B cell (primary cell): ENCODE data around the gene POLR2F. TPM values are rescaled to one million over a fixed set of nuclear protein-coding genes. Genes with fewer than 3 reads are reported as not detected.

ENCODE experiments used
- ATAC-seq: fragments of 200-7000 bp; cut with Tn5 transposase; one replicate; pipeline ENCODE4 v1.10.0; 2021; ENCODE audit warnings: low read depth, mild to moderate bottlenecking, moderate number of reproducible peaks, moderate library complexity
- CTCF ChIA-PET: fragments of 350-600 bp; sonication (Branson Sonifier 250); formaldehyde crosslinking; loops from one replicate; lab custom pipeline; 2021; ENCODE audit warnings: antibody characterized with exemption, inconsistent platforms; lab: Charles Lee
- POLR2A ChIA-PET: fragments of 350-600 bp; sonication (Branson Sonifier 250); formaldehyde crosslinking; loops from one replicate; lab custom pipeline; 2021; ENCODE audit warnings: antibody characterized with exemption; lab: Charles Lee
- DNase-seq: peaks from one replicate; pipeline ENCODE4 v3.0.0; 2013
- H2AFZ ChIP-seq: 2 replicates; pipeline ENCODE4 v1.6.1; 2012; ENCODE audit warnings: mild to moderate bottlenecking, low read depth, low read length; ENCODE audit not compliant: insufficient read depth, poor library complexity, severe bottlenecking
- H3K27ac ChIP-seq, 2 donors: 1 replicate in 1 of 2; 2 replicates in 1 of 2; pipeline ENCODE4 v1.5.1; 2012 to 2013; ENCODE audit warnings: low read length in 2 of 2, mild to moderate bottlenecking in 2 of 2, moderate library complexity in 1 of 2
- H3K27me3 ChIP-seq, 4 experiments: fragments of 200-600 bp in 1 of 4; sonication (generic) in 1 of 4; replicated peaks in 1 of 4; 1 replicate in 2 of 4; 2 replicates in 2 of 4; pipeline versions ENCODE4 v1.6.1 to v1.7.0; 2013 to 2016; ENCODE audit warnings: low read length in 3 of 4, mild to moderate bottlenecking in 2 of 4, mixed read lengths in 1 of 4, moderate library complexity in 1 of 4; ENCODE audit not compliant: insufficient read depth in 4 of 4, control insufficient read depth in 3 of 4; ENCODE audit errors: control extremely low read depth in 1 of 4
- H3K36me3 ChIP-seq, 2 experiments: replicated peaks in 1 of 2; 1 replicate in 1 of 2; 2 replicates in 1 of 2; pipeline versions ENCODE4 v1.6.1 to v1.7.1; 2013; ENCODE audit warnings: low read length in 1 of 2; ENCODE audit not compliant: insufficient read depth in 2 of 2, control insufficient read depth in 1 of 2; ENCODE audit errors: control extremely low read depth in 1 of 2, extremely low read depth in 1 of 2
- H3K4me1 ChIP-seq, 2 donors: fragments of 200-600 bp in 1 of 2; sonication (generic) in 1 of 2; 1 replicate in 1 of 2; 2 replicates in 1 of 2; pipeline versions ENCODE4 v1.5.1 to v1.6.1; 2013 to 2017; ENCODE audit warnings: low read length in 2 of 2; ENCODE audit not compliant: control insufficient read depth in 2 of 2, insufficient read depth in 2 of 2
- H3K4me2 ChIP-seq: replicated peaks from 2 replicates; pipeline ENCODE3; 2012; ENCODE audit warnings: mild to moderate bottlenecking, low read depth, low read length; ENCODE audit not compliant: poor library complexity, severe bottlenecking
- H3K4me3 ChIP-seq, 5 experiments: fragments of 200-600 bp in 1 of 5; sonication (generic) in 1 of 5; 1 replicate in 3 of 5; 2 replicates in 2 of 5; pipeline versions ENCODE4 v1.5.1 to v1.7.0; 2011 to 2016; ENCODE audit warnings: low read length in 4 of 5, mild to moderate bottlenecking in 4 of 5, low read depth in 2 of 5, control low read depth in 1 of 5, moderate library complexity in 1 of 5; ENCODE audit not compliant: insufficient read depth in 1 of 5; ENCODE audit errors: control extremely low read depth in 1 of 5, extremely low read depth in 1 of 5
- H3K79me2 ChIP-seq: fragments of 200-600 bp; sonication (generic); one replicate; pipeline ENCODE4 v1.6.0; 2016; ENCODE audit warnings: low read length; ENCODE audit not compliant: control insufficient read depth, insufficient read depth
- H3K9ac ChIP-seq: fragments of 200-600 bp; sonication (generic); 2 replicates; pipeline ENCODE4 v1.6.1; 2017; ENCODE audit warnings: mild to moderate bottlenecking, low read length, moderate library complexity
- H3K9me3 ChIP-seq, 3 donors: one replicate each; pipeline versions ENCODE4 v1.6.1 to v1.7.1; 2013; ENCODE audit warnings: low read length in 2 of 3; ENCODE audit not compliant: control insufficient read depth in 2 of 3, insufficient read depth in 1 of 3; ENCODE audit errors: control extremely low read depth in 1 of 3
- H4K20me1 ChIP-seq: 2 replicates; pipeline ENCODE4 v1.6.0; 2012; ENCODE audit warnings: mild to moderate bottlenecking, low read length; ENCODE audit not compliant: insufficient read depth, control insufficient read depth, poor library complexity, severe bottlenecking
- H3K27ac Mint-ChIP-seq: one replicate; pipeline ENCODE4 v1.8.0; 2021; ENCODE audit warnings: mixed read lengths
- H3K27me3 Mint-ChIP-seq: one replicate; pipeline ENCODE4 v1.8.0; 2021; ENCODE audit warnings: mixed read lengths
- H3K4me1 Mint-ChIP-seq: one replicate; pipeline ENCODE4 v1.8.0; 2021; ENCODE audit warnings: mixed read lengths
- H3K4me3 Mint-ChIP-seq: one replicate; pipeline ENCODE4 v1.8.0; 2021; ENCODE audit warnings: mixed read lengths
- H3K9me3 Mint-ChIP-seq: one replicate; pipeline ENCODE4 v1.8.0; 2022; ENCODE audit warnings: mixed read lengths; ENCODE audit not compliant: insufficient read depth
- EZH2 ChIP-seq: IDR thresholded peaks from 2 replicates; pipeline ENCODE4 v1.6.1; 2012; ENCODE audit warnings: borderline replicate concordance, low read depth, mild to moderate bottlenecking, moderate library complexity, low read length; ENCODE audit not compliant: insufficient read depth, poor library complexity, severe bottlenecking
- WGBS: methylation state at CpG from one replicate; pipeline ENCODE4 v1.1.5; 2013; ENCODE audit warnings: missing lambda C conversion rate; ENCODE audit not compliant: insufficient coverage; 5-methylcytosine and 5-hydroxymethylcytosine counted together
- intact Hi-C: fragments of 100-400 bp; cut with micrococcal nuclease; formaldehyde crosslinking; loops from one replicate; pipeline ENCODE4 v1.10.0; 2022
- polyA plus RNA-seq: library from polyadenylated mRNA; depleted of rRNA; stranded (reverse); fragments of >200 nt; gene quantifications from 2 replicates; pipeline ENCODE4 v1.2.3, GENCODE V29; 2012
- total RNA-seq, 2 donors: library from RNA; stranded (reverse); fragments of 120-200 nt in 1 of 2; gene quantifications; 1 replicate in 1 of 2; 2 replicates in 1 of 2; pipeline versions ENCODE4 v1.2.3 to v1.2.4, GENCODE V29; 2013 to 2022
- TF ChIP-seq, protein P1 (sequence below): fragments of 200-600 bp; IDR thresholded peaks from one replicate; pipeline ENCODE4 v1.8.0; 2022; ENCODE audit warnings: antibody characterized with exemption, mild to moderate bottlenecking

Gene POLR2F
- total and polyA plus RNA-seq, 2 donors (not counting 1 experiment from before 2014, with no cell fraction given), result 41.8 to 49.6 TPM

DNA sequence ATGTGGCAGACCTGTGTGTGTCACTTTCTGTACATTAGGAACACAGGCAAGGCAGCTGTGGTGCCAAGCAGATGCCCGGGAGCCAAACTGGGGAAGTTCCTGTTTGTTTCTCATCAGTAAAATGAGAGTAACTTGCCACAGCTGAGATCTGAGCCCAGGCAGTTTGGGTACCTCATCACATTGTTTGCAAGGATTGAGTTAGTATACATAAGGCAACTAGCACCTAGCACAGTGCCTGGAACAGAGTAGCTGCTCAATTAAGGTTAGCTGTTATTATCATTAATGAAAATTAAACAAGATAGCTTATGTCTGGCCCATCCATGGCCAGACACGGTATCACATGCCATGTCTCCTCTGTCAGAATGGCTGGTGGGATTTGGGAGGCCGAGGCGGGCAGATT lies 23.0 kb downstream of the POLR2F start:
- DNase-seq (no peak), ATAC-seq (no peak)
- Mint-ChIP-seq H3K4me3 (no peak overlapping the region), H3K9me3 (no peaks in the 10 kb centered on the region), H3K4me1 (no peaks in the 10 kb centered on the region), H3K27ac (no peak overlapping the region), H3K27me3 (no peaks in the 10 kb centered on the region)
- no peaks in the 10 kb centered on the region for H3K4me1 ChIP-seq
- no peaks in the 10 kb centered on the region for H3K9me3 ChIP-seq
- CTCF ChIA-PET, result no interaction called here
- H2AFZ ChIP-seq, result no peak overlapping the region
- WGBS, result 90% methylated on average over 4 of the region's 4 CpGs
- H3K9ac ChIP-seq, result no peak overlapping the region
- POLR2A ChIA-PET, result no interaction called here
- no peak for TF ChIP-seq EZH2
- TF ChIP-seq, protein P1, sequence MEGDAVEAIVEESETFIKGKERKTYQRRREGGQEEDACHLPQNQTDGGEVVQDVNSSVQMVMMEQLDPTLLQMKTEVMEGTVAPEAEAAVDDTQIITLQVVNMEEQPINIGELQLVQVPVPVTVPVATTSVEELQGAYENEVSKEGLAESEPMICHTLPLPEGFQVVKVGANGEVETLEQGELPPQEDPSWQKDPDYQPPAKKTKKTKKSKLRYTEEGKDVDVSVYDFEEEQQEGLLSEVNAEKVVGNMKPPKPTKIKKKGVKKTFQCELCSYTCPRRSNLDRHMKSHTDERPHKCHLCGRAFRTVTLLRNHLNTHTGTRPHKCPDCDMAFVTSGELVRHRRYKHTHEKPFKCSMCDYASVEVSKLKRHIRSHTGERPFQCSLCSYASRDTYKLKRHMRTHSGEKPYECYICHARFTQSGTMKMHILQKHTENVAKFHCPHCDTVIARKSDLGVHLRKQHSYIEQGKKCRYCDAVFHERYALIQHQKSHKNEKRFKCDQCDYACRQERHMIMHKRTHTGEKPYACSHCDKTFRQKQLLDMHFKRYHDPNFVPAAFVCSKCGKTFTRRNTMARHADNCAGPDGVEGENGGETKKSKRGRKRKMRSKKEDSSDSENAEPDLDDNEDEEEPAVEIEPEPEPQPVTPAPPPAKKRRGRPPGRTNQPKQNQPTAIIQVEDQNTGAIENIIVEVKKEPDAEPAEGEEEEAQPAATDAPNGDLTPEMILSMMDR, result no peak
- intact Hi-C loops, result no loop called here
- no peaks in the 10 kb centered on the region for H3K79me2 ChIP-seq
- H3K4me3 ChIP-seq, result no peak overlapping the region
- H3K36me3 ChIP-seq, result peaks cover 5 to 15% of the 10 kb centered on the region in 2 experiments
- H3K4me2 ChIP-seq, result no peak overlapping the region
- no peaks in the 10 kb centered on the region for H4K20me1 ChIP-seq
- no peaks in the 10 kb centered on the region for H3K27me3 ChIP-seq
- no peak overlapping the region for H3K27ac ChIP-seq

DNA sequence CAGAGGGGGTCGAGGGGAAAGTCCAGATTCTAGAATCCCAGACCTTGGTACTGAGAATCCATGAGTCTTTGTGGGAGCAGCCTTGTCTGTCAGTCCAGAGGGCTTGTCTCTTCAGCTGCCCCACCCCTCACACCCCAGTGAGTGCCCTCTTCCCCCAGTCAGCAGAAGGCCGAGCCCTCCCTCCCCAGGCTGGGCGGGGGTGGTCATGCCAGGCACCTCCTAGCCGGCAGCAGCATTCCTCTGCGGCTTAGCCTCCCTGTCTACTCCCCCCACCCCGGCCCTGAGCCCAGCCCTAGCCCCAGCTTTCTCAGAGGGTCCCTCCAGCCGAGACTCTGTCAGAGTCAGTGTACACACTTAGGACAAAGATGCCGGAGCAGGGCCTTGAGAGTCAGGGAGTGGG lies 26.3 kb downstream of the POLR2F start:
- ChIA-PET CTCF (interaction anchor here (1.1 kb wide), 1 partner anchor 92 kb away, joined by 6 read pairs; no protein-coding TSS in a partner anchor), POLR2A (no interaction called here)
- Histone ChIP-seq H3K9me3 (no peaks in the 10 kb centered on the region), H3K9ac (no peak overlapping the region), H4K20me1 (no peaks in the 10 kb centered on the region), H3K36me3 (peaks cover 5 to 6% of the 10 kb centered on the region in 2 experiments), H3K27ac (no peak overlapping the region), H3K4me2 (no peak overlapping the region), H3K79me2 (no peaks in the 10 kb centered on the region), H3K4me1 (no peaks in the 10 kb centered on the region), H3K27me3 (no peaks in the 10 kb centered on the region), H3K4me3 (no peak overlapping the region), H2AFZ (no peak overlapping the region)
- intact Hi-C loops, result no loop called here
- Mint-ChIP-seq H3K27ac (no peak overlapping the region), H3K9me3 (no peaks in the 10 kb centered on the region), H3K4me1 (no peaks in the 10 kb centered on the region), H3K4me3 (no peak overlapping the region), H3K27me3 (no peaks in the 10 kb centered on the region)
- DNase-seq (no peak), ATAC-seq (no peak)
- WGBS, result 95% methylated on average over 6 of the region's 8 CpGs
- no peak for TF ChIP-seq EZH2
- TF ChIP-seq, protein P1, result no peak
